Parathyroid adenoma (tissue), 2 donors: Measurements from ENCODE around the gene ENDOG.

Experiments used
- H2AFZ ChIP-seq: fragments of 300-600 bp; sonication (generic); one replicate; pipeline ENCODE4 v1.7.0; 2017; ENCODE audit warnings: antibody characterized with exemption, mild to moderate bottlenecking
- H3K27ac ChIP-seq: fragments of 300-600 bp; sonication (generic); one replicate; pipeline ENCODE4 v1.7.0; 2017
- H3K27me3 ChIP-seq: fragments of 300-600 bp; sonication (generic); one replicate; pipeline ENCODE4 v1.7.0; 2017; ENCODE audit warnings: low read length; ENCODE audit not compliant: control insufficient read depth, insufficient read depth
- H3K36me3 ChIP-seq: fragments of 300-600 bp; sonication (generic); one replicate; pipeline ENCODE4 v1.7.0; 2017; ENCODE audit warnings: low read length; ENCODE audit not compliant: control insufficient read depth, insufficient read depth
- H3K4me1 ChIP-seq: fragments of 300-600 bp; sonication (generic); one replicate; pipeline ENCODE4 v1.7.0; 2017; ENCODE audit warnings: control low read depth
- H3K4me2 ChIP-seq: fragments of 300-600 bp; sonication (generic); one replicate; pipeline ENCODE4 v1.7.0; 2017; ENCODE audit warnings: low read length
- H3K4me3 ChIP-seq: fragments of 300-600 bp; sonication (generic); one replicate; pipeline ENCODE4 v1.7.0; 2017; ENCODE audit warnings: low read depth, low read length
- H3K79me2 ChIP-seq: fragments of 300-600 bp; sonication (generic); one replicate; pipeline ENCODE4 v1.7.0; 2017; ENCODE audit warnings: control low read depth
- H3K9ac ChIP-seq: fragments of 300-600 bp; sonication (generic); one replicate; pipeline ENCODE4 v1.7.0; 2017; ENCODE audit warnings: mild to moderate bottlenecking
- H3K9me3 ChIP-seq: fragments of 300-600 bp; sonication (generic); one replicate; pipeline ENCODE4 v1.7.0; 2017; ENCODE audit warnings: low read length; ENCODE audit not compliant: control insufficient read depth
- TF ChIP-seq, protein P1 (sequence below): fragments of 300-600 bp; sonication (generic); IDR thresholded peaks from one replicate; pipeline ENCODE4 v1.7.0; 2017; ENCODE audit warnings: antibody characterized with exemption, mild to moderate bottlenecking
- donor health status: primary hyperparathyroidism.

The ENDOG gene

DNA sequence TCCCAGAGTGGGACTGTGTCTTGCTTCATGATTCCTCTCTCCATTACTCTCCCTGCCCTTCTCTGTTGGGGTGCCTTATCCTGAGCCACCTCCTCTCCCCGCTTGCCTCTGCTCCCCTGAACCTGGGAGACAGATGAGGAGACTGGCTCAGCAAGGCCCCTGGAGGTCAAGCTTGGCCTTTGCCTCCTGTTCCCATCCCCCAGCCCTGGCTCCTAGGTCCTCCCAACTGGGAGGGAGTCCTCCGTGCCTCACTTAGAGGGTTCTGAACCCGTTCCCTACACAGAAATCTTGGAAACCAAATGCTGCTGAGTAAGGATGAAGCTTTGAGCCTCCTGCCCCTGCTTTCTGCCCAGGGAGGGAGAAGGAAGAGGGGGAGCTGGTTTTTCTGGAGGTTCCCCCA lies 9.8 kb upstream of the ENDOG start:
- H2AFZ ChIP-seq, result no peak overlapping the region
- TF ChIP-seq, protein P1, sequence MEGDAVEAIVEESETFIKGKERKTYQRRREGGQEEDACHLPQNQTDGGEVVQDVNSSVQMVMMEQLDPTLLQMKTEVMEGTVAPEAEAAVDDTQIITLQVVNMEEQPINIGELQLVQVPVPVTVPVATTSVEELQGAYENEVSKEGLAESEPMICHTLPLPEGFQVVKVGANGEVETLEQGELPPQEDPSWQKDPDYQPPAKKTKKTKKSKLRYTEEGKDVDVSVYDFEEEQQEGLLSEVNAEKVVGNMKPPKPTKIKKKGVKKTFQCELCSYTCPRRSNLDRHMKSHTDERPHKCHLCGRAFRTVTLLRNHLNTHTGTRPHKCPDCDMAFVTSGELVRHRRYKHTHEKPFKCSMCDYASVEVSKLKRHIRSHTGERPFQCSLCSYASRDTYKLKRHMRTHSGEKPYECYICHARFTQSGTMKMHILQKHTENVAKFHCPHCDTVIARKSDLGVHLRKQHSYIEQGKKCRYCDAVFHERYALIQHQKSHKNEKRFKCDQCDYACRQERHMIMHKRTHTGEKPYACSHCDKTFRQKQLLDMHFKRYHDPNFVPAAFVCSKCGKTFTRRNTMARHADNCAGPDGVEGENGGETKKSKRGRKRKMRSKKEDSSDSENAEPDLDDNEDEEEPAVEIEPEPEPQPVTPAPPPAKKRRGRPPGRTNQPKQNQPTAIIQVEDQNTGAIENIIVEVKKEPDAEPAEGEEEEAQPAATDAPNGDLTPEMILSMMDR, result no peak
- H3K4me3 ChIP-seq, result no peak overlapping the region
- no peaks in the 10 kb centered on the region for H3K27me3 ChIP-seq
- H3K9me3 ChIP-seq, result no peaks in the 10 kb centered on the region
- no peak overlapping the region for H3K27ac ChIP-seq
- H3K4me1 ChIP-seq, result no peaks in the 10 kb centered on the region
- H3K4me2 ChIP-seq, result no peak overlapping the region
- H3K36me3 ChIP-seq, result no peaks in the 10 kb centered on the region
- no peaks in the 10 kb centered on the region for H3K79me2 ChIP-seq
- no peak overlapping the region for H3K9ac ChIP-seq

- Histone ChIP-seq H3K9ac (no peak overlapping the region), H3K9me3 (no peaks in the 10 kb centered on the region), H3K36me3 (no peaks in the 10 kb centered on the region), H2AFZ (no peak overlapping the region), H3K4me3 (no peak overlapping the region), H3K4me2 (no peak overlapping the region), H3K27me3 (no peaks in the 10 kb centered on the region), H3K79me2 (no peaks in the 10 kb centered on the region), H3K27ac (no peak overlapping the region), H3K4me1 (no peaks in the 10 kb centered on the region)
- TF ChIP-seq, protein P1, result no peak
These were observed 9.2 kb upstream of the ENDOG start for GRCh38 chr9:128809036-128809599.

GRCh38 chr9:128809831-128810230 lies 8.5 kb upstream of the ENDOG start:
- Histone ChIP-seq H3K9me3 (no peaks in the 10 kb centered on the region), H3K36me3 (no peaks in the 10 kb centered on the region), H3K9ac (no peak overlapping the region), H3K4me3 (no peak overlapping the region), H2AFZ (no peak overlapping the region), H3K27ac (no peak overlapping the region), H3K27me3 (no peaks in the 10 kb centered on the region), H3K4me1 (no peaks in the 10 kb centered on the region), H3K4me2 (no peak overlapping the region), H3K79me2 (no peaks in the 10 kb centered on the region)
- TF ChIP-seq, protein P1, result no peak

- H3K27me3 ChIP-seq, result no peaks in the 10 kb centered on the region
- no peak overlapping the region for H2AFZ ChIP-seq
- no peaks in the 10 kb centered on the region for H3K9me3 ChIP-seq
- no peaks in the 10 kb centered on the region for H3K79me2 ChIP-seq
- TF ChIP-seq, protein P1, result no peak
- H3K9ac ChIP-seq, result no peak overlapping the region
- H3K4me1 ChIP-seq, result no peaks in the 10 kb centered on the region
- H3K27ac ChIP-seq, result no peak overlapping the region
- no peaks in the 10 kb centered on the region for H3K36me3 ChIP-seq
- H3K4me3 ChIP-seq, result no peak overlapping the region
- no peak overlapping the region for H3K4me2 ChIP-seq
These were observed 7.4 kb upstream of the ENDOG start for GRCh38 chr9:128810873-128811272.
